Endothelial cell of umbilical vein (primary cell): ENCODE data around the gene STARD3NL. TPM values are rescaled to one million over a fixed set of nuclear protein-coding genes. Genes with fewer than 3 reads are reported as not detected.

Experiments used
- BruUV-seq: library from RNA; stranded (reverse); fragments of 400-500 nt; replicated peaks from 2 replicates; lab custom pipeline; 2021; lab: Mats Ljungman, UMichigan
- CTCF ChIA-PET: fragments of 300-600, 350-600 bp; sonication (Branson Sonifier 250); formaldehyde crosslinking; loops from one replicate; lab custom pipeline; 2021; ENCODE audit warnings: antibody characterized with exemption, inconsistent platforms; lab: Charles Lee
- POLR2A ChIA-PET: fragments of 300-600, 350-600 bp; sonication (Branson Sonifier 250); formaldehyde crosslinking; loops from one replicate; lab custom pipeline; 2021; ENCODE audit warnings: antibody characterized with exemption, inconsistent platforms; lab: Charles Lee
- DNase-seq: peaks from one replicate; pipeline ENCODE4 v3.0.0-alpha.2; 2011; ENCODE audit warnings: low read depth, low spot score
- FAIRE-seq: peaks from 2 replicates; lab custom pipeline; 2011; peaks lifted over from hg19 to GRCh38; lab: Jason Lieb, UNC
- H2AFZ ChIP-seq: 2 replicates; pipeline ENCODE4 v1.6.0; 2012; ENCODE audit warnings: low read depth, low read length, control low read depth, inconsistent platforms
- H3K27ac ChIP-seq: 2 replicates; pipeline ENCODE4 v1.5.1; 2011; ENCODE audit warnings: low read depth, mild to moderate bottlenecking, control low read depth, low read length, moderate library complexity; ENCODE audit not compliant: insufficient read depth
- H3K27me3 ChIP-seq, 2 experiments: 2 replicates each; pipeline versions ENCODE4 v1.6.0 to v1.6.1; 2011; ENCODE audit warnings: low read length in 2 of 2, mixed read lengths in 1 of 2; ENCODE audit not compliant: control insufficient read depth in 2 of 2, insufficient read depth in 2 of 2
- H3K36me3 ChIP-seq, 2 experiments: 2 replicates in 1 of 2; 3 replicates in 1 of 2; pipeline ENCODE4 v1.5.1; 2011; ENCODE audit warnings: low read length in 2 of 2, mild to moderate bottlenecking in 1 of 2, moderate library complexity in 1 of 2; ENCODE audit not compliant: control insufficient read depth in 2 of 2, insufficient read depth in 2 of 2; ENCODE audit errors: extremely low read depth in 1 of 2
- H3K4me1 ChIP-seq: 3 replicates; pipeline ENCODE4 v1.5.1; 2011; ENCODE audit warnings: mild to moderate bottlenecking, low read length; ENCODE audit not compliant: control insufficient read depth, insufficient read depth; ENCODE audit errors: extremely low read depth
- H3K4me2 ChIP-seq: 2 replicates; pipeline ENCODE4 v1.6.1; 2011; ENCODE audit warnings: low read length, control low read depth, mixed read lengths; ENCODE audit not compliant: insufficient read depth
- H3K4me3 ChIP-seq, 3 experiments: fragments of 200-600 bp in 1 of 3; sonication (generic), shearing (Covaris generic) in 1 of 3; replicated peaks in 1 of 3; 2 replicates each; pipeline ENCODE4 v1.5.1; 2011 to 2016; ENCODE audit warnings: control low read depth in 3 of 3, low read length in 3 of 3, mild to moderate bottlenecking in 2 of 3, inconsistent platforms in 1 of 3, low read depth in 1 of 3, moderate library complexity in 1 of 3; ENCODE audit not compliant: insufficient read depth in 1 of 3
- H3K79me2 ChIP-seq: 2 replicates; pipeline ENCODE4 v1.6.0; 2012; ENCODE audit warnings: low read length, inconsistent platforms; ENCODE audit not compliant: control insufficient read depth, insufficient read depth
- H3K9ac ChIP-seq: replicated peaks from 2 replicates; pipeline ENCODE3; 2011; ENCODE audit warnings: low read length, control low read depth; ENCODE audit not compliant: insufficient read depth; ENCODE audit errors: extremely low read depth
- H3K9me1 ChIP-seq: replicated peaks from 3 replicates; pipeline ENCODE4 v1.6.0; 2011; ENCODE audit warnings: mild to moderate bottlenecking, low read length; ENCODE audit not compliant: control insufficient read depth, insufficient read depth; ENCODE audit errors: extremely low read depth
- H3K9me3 ChIP-seq: replicated peaks from 2 replicates; pipeline ENCODE4 v1.5.1; 2012; ENCODE audit warnings: low read length, inconsistent platforms; ENCODE audit not compliant: control insufficient read depth, insufficient read depth
- H4K20me1 ChIP-seq: replicated peaks from 2 replicates; pipeline ENCODE3; 2011; ENCODE audit warnings: mild to moderate bottlenecking, low read length; ENCODE audit not compliant: control insufficient read depth, insufficient read depth; ENCODE audit errors: extremely low read depth
- EZH2 ChIP-seq: IDR thresholded peaks from 2 replicates; pipeline ENCODE4 v1.6.1; 2012; ENCODE audit warnings: borderline replicate concordance, low read depth, mild to moderate bottlenecking, moderate library complexity, low read length, inconsistent platforms; ENCODE audit not compliant: severe bottlenecking
- FOS ChIP-seq: IDR thresholded peaks from 2 replicates; pipeline ENCODE4 v1.6.1; 2011; ENCODE audit warnings: mild to moderate bottlenecking, low read length, moderate library complexity, borderline replicate concordance; ENCODE audit not compliant: insufficient read depth
- GATA2 ChIP-seq: IDR thresholded peaks from 2 replicates; pipeline ENCODE4 v1.7.0; 2011; ENCODE audit warnings: low read depth, mild to moderate bottlenecking, moderate library complexity, mixed read lengths, low read length; ENCODE audit not compliant: insufficient read length, insufficient read depth
- JUN ChIP-seq: IDR thresholded peaks from 2 replicates; pipeline ENCODE4 v1.6.1; 2011; ENCODE audit warnings: borderline replicate concordance, low read depth; ENCODE audit not compliant: insufficient read length, insufficient read depth
- MYC ChIP-seq: IDR thresholded peaks from one replicate; pipeline ENCODE4 v1.6.1; 2011; ENCODE audit warnings: mild to moderate bottlenecking, low read depth, low read length
- POLR2A ChIP-seq: IDR thresholded peaks from 2 replicates; pipeline ENCODE4 v1.6.1; 2012; ENCODE audit warnings: low read depth, mild to moderate bottlenecking, control low read depth, low read length
- POLR2AphosphoS5 ChIP-seq: IDR thresholded peaks from 2 replicates; pipeline ENCODE4 v1.6.1; 2012; ENCODE audit warnings: low read depth, mild to moderate bottlenecking, control low read depth, low read length, moderate library complexity; ENCODE audit not compliant: insufficient read depth
- dilution Hi-C: fragments of 300-500 bp; cut with MboI; formaldehyde crosslinking; loops from one replicate; pipeline ENCODE4 v1.15.0; 2019; ENCODE audit warnings: low sequenced_read_pairs; ENCODE audit not compliant: extremely low pct_ligation_motif_present
- intact Hi-C: fragments of 100-400 bp; cut with micrococcal nuclease; formaldehyde crosslinking; loops from one replicate; pipeline ENCODE4 v1.10.0; 2022
- polyA plus RNA-seq, 4 experiments: library from polyadenylated mRNA; depleted of rRNA in 3 of 4; stranded (reverse) in 3 of 4; unstranded in 1 of 4; fragments of >200 nt; gene quantifications; 2 replicates each; pipeline versions ENCODE4 v1.2.1 to v1.2.3, GENCODE V29; 2011 to 2012; ENCODE audit warnings: missing spikeins in 1 of 4
- total RNA-seq: library from RNA; stranded (reverse); gene quantifications from 2 replicates; pipeline ENCODE4 v1.2.3, GENCODE V29; 2021
- TF ChIP-seq, protein P1 (sequence below): IDR thresholded peaks from 2 replicates; pipeline ENCODE4 v1.6.1; 2011; ENCODE audit not compliant: insufficient read depth, insufficient read length
- TF ChIP-seq, protein P2 (sequence below), 2 donors: IDR thresholded peaks; 1 replicate in 1 of 2; 2 replicates in 1 of 2; pipeline ENCODE4 v1.5.1; 2011; ENCODE audit warnings: low read length in 2 of 2, mild to moderate bottlenecking in 2 of 2, moderate library complexity in 2 of 2, control low read depth in 1 of 2, inconsistent platforms in 1 of 2, low read depth in 1 of 2; ENCODE audit not compliant: insufficient read depth in 1 of 2; ENCODE audit errors: extremely low read depth in 1 of 2

Gene STARD3NL
- total and polyA plus RNA-seq, 2 donors (not counting 3 experiments of a cell fraction or from before 2014, with no cell fraction given), result 52.8 to 73.6 TPM

DNA sequence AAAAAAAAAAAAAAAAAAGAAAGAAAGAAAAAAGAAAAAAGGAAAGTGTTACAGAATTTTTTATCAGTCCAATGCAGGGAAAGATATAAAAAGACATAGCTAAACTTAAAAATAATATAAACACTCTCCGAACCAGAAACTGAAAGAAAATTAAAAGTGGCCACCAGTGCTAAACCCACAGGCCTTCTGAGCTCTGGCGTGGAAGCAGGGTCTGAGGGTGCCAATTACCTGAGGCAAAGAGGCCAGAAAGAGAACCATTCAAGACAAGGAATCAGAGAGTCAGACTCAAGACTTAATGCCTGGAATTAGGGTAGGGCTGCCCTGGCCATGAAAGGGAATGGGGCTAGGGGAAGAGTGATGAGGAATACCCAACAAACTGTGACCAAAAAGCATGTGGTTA lies 36.9 kb upstream of the STARD3NL start:
- no peak for TF ChIP-seq FOS
- TF ChIP-seq POLR2A, result no peak
- TF ChIP-seq, protein P1, sequence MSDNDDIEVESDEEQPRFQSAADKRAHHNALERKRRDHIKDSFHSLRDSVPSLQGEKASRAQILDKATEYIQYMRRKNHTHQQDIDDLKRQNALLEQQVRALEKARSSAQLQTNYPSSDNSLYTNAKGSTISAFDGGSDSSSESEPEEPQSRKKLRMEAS, result no peak
- TF ChIP-seq, protein P2, sequence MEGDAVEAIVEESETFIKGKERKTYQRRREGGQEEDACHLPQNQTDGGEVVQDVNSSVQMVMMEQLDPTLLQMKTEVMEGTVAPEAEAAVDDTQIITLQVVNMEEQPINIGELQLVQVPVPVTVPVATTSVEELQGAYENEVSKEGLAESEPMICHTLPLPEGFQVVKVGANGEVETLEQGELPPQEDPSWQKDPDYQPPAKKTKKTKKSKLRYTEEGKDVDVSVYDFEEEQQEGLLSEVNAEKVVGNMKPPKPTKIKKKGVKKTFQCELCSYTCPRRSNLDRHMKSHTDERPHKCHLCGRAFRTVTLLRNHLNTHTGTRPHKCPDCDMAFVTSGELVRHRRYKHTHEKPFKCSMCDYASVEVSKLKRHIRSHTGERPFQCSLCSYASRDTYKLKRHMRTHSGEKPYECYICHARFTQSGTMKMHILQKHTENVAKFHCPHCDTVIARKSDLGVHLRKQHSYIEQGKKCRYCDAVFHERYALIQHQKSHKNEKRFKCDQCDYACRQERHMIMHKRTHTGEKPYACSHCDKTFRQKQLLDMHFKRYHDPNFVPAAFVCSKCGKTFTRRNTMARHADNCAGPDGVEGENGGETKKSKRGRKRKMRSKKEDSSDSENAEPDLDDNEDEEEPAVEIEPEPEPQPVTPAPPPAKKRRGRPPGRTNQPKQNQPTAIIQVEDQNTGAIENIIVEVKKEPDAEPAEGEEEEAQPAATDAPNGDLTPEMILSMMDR (IDR thresholded peaks at IDR 0.05; ENCODE audit: extremely low read depth in 1 of 2, insufficient read depth in 1 of 2, low read depth in 1 of 2, low read length in 2 of 2), result no peak
- no peak for TF ChIP-seq POLR2AphosphoS5
- TF ChIP-seq GATA2, result no peak
- no peak for TF ChIP-seq JUN
- no peak for TF ChIP-seq EZH2
- TF ChIP-seq MYC, result no peak
- Histone ChIP-seq H3K4me1 (no peaks in the 10 kb centered on the region), H3K27ac (no peak overlapping the region), H3K4me3 (no peak overlapping the region), H3K27me3 (peaks cover 0 to 4% of the 10 kb centered on the region in 2 experiments), H3K9ac (no peak overlapping the region), H2AFZ (no peak overlapping the region), H3K9me3 (no peaks in the 10 kb centered on the region), H3K36me3 (no peaks in the 10 kb centered on the region), H3K9me1 (no peaks in the 10 kb centered on the region), H3K4me2 (no peak overlapping the region), H3K79me2 (no peaks in the 10 kb centered on the region), H4K20me1 (no peaks in the 10 kb centered on the region)
- intact Hi-C loops, result no loop called here
- dilution Hi-C loops, result no loop called here
- DNase-seq, result no peak
- ChIA-PET POLR2A (no interaction called here), CTCF (interaction anchor here (0.6 to 1.8 kb wide), 3 partner anchors 14 to 224 kb away, joined by 3 to 4 read pairs (median 4); no protein-coding TSS in a partner anchor)
- no TSS peak for BruUV-seq
- no peak for FAIRE-seq
